Suppressor macrophage treated with lipopolysaccharide for 4 hours (primary cell): Measurements from ENCODE around the gene CTSA.

ENCODE experiments used
- DNase-seq: peaks from one replicate; pipeline ENCODE4 v3.0.0-alpha.2; 2020

The CTSA gene

GRCh38 chr20:45940469-45940868, 49.3 kb downstream of the CTSA start:
- DNase-seq = no peak

DNA sequence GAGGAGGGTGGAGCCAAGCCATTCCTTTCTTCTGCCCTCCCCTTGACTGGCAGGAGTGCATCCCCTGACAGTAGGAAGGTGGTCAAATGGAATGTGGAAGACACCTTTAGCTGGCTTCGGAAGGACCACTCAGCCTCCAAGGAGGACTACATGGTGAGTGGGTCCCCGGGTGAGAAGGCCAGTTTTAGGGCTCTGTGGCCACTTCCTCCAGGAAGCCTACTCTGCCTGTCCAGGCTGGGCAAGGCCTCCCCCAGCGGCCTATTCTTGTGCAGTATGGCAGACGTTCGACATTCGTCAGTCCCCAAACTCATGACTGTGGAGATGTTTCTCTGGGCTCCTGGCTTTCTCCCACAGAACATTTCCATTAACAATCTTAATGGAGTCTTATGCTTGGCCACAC, 52.5 kb downstream of the CTSA start:
- no peak for DNase-seq

- DNase-seq = peak; percentile 70
These were observed 53.2 kb downstream of the CTSA start for GRCh38 chr20:45944151-45944964.

- DNase-seq = no peak
These were observed 54.0 kb downstream of the CTSA start for GRCh38 chr20:45944965-45945677.

DNA sequence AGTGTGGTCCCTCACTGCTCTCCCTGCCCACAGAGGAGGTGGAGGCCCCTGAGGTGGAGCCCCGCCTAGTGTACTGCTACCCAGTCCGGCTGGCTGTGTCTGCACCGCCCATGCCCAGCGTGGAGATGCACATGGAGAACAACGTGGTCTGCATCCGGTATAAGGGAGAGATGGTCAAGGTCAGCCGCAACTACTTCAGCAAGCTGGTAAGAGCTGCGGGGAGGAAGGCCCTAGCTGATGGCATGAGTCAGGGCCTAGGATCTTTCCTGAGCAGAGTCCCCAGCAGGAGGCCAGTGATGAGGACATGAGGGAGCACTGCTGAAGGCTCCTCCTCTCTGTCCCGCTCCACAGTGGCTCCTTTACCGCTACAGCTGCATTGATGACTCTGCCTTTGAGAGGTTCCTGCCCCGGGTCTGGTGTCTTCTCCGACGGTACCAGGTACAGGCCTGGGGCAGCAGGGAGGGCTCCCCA, 54.6 kb downstream of the CTSA start:
- DNase-seq = peak; percentile 43

DNA sequence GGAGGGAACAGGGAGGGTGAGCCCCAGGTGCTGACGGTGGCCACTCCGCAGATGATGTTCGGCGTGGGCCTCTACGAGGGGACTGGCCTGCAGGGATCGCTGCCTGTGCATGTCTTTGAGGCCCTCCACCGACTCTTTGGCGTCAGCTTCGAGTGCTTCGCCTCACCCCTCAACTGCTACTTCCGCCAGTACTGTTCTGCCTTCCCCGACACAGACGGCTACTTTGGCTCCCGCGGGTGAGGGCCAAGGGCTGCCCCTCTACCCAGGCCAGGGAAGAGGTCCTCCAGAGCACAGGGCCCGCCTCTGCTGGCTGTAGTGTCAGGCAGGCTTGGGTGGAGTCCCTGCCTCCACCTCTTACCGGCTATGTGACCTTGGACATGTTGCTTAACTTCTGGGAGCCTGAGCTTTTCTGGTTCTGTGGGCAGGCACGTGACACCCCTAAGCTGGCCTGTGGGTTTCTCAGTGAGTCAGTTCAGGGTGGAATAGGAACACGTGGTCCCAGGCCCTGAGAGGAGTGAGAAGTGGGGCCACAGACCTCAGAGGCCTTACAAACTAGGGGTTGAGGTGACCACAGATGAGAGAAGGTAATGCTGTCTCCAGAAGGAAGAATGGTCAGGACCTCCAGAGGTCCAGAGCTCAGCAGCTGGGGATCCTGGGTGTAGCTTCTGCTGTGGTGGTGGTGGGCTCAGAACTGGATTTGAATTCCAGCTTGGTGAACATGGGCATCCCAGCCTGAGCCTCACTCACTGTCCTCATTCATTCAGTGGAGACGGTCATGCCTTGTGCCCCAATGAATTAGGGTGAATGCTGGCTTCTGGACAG, 55.2 kb downstream of the CTSA start:
- peak; percentile 92 for DNase-seq

- DNase-seq = no peak
These were observed 56.2 kb downstream of the CTSA start for GRCh38 chr20:45947110-45947866.

GRCh38 chr20:45948261-45948733, 57.2 kb downstream of the CTSA start:
- DNase-seq = no peak
